Right lobe of liver (tissue), 6 donors: ENCODE data around the gene ARHGAP40. TPM values are rescaled to one million over a fixed set of nuclear protein-coding genes. Genes with fewer than 3 reads are reported as not detected.

Experiments used
- ATAC-seq, 4 donors: fragments of 200-7000 bp; cut with Tn5 transposase; one replicate each; pipeline ENCODE4 v1.9.1; 2020; ENCODE audit warnings: mild to moderate bottlenecking in 4 of 4, moderate library complexity in 4 of 4
- DNase-seq, 3 donors: peaks; one replicate each; pipeline ENCODE4 v3.0.0-alpha.2; 2020
- H3K27ac ChIP-seq, 3 donors: fragments of 200-600 bp; one replicate each; pipeline ENCODE4 v1.8.0; 2022
- H3K27me3 ChIP-seq, 2 donors: fragments of 200-600 bp; one replicate each; pipeline ENCODE4 v1.8.0; 2022
- H3K36me3 ChIP-seq, 4 donors: fragments of 200-600 bp; sonication (generic) in 1 of 4; one replicate each; pipeline versions ENCODE4 v1.5.1 to v1.8.0; 2017 to 2022; ENCODE audit warnings: control low read depth in 1 of 4
- H3K4me1 ChIP-seq, 4 donors: fragments of 200-600 bp; sonication (generic) in 1 of 4; one replicate each; pipeline versions ENCODE4 v1.5.1 to v1.8.0; 2017 to 2022; ENCODE audit warnings: control low read depth in 1 of 4
- H3K4me3 ChIP-seq, 3 donors: fragments of 200-600 bp; one replicate each; pipeline ENCODE4 v1.8.0; 2022
- H3K9me3 ChIP-seq, 4 donors: fragments of 200-600 bp; sonication (generic) in 1 of 4; one replicate each; pipeline versions ENCODE4 v1.5.1 to v1.8.0; 2017 to 2022; ENCODE audit warnings: control low read depth in 1 of 4
- POLR2A ChIP-seq: fragments of 450-650 bp; IDR thresholded peaks from one replicate; pipeline ENCODE4 v1.6.1; 2017; ENCODE audit warnings: antibody characterized with exemption, mild to moderate bottlenecking
- WGBS: methylation state at CpG from one replicate; pipeline ENCODE4 v1.1.6; 2018; ENCODE audit warnings: low coverage, low lambda C conversion rate; ENCODE audit not compliant: insufficient coverage; ENCODE audit errors: missing lambda C conversion rate; 5-methylcytosine and 5-hydroxymethylcytosine counted together
- intact Hi-C, 2 donors: fragments of 100-400 bp; cut with DNase I; formaldehyde crosslinking; loops; one replicate each; pipeline versions ENCODE4 v1.11.2 to v1.14.1; 2022
- total RNA-seq, 6 experiments: library from RNA; depleted of rRNA in 2 of 6; stranded (reverse); fragments of >200 nt in 2 of 6; fragmentation: NEBNext Ultra II Directional in 3 of 6; extraction: Animal tissue kit (Norgen Biotek cat#: 25700) in 3 of 6; gene quantifications; one replicate each; pipeline versions ENCODE4 v1.1.0 to v1.2.4, GENCODE V29; 2016 to 2023
- TF ChIP-seq, protein P1 (sequence below), 4 donors: fragments of 200-600 bp in 3 of 4; fragments of 450-650 bp in 1 of 4; IDR thresholded peaks; one replicate each; pipeline versions ENCODE4 v1.5.1 to v1.8.0; 2016 to 2022; ENCODE audit warnings: antibody characterized with exemption in 4 of 4, mild to moderate bottlenecking in 2 of 4
- donor health status: DM: no; HTN: yes; CAD: no.
- donor health status: DM: no; HTN: no; CAD: no.
- donor health status: DM: no; HTN: no; CAD: no.
- donor health status: DM: no; HTN: yes; CAD: no.
- donor health status: DM: no; HTN: yes; CAD: no.

The ARHGAP40 gene
- total RNA-seq, 6 experiments from 2014 or later = 0.12 TPM; not detected in 5

DNA sequence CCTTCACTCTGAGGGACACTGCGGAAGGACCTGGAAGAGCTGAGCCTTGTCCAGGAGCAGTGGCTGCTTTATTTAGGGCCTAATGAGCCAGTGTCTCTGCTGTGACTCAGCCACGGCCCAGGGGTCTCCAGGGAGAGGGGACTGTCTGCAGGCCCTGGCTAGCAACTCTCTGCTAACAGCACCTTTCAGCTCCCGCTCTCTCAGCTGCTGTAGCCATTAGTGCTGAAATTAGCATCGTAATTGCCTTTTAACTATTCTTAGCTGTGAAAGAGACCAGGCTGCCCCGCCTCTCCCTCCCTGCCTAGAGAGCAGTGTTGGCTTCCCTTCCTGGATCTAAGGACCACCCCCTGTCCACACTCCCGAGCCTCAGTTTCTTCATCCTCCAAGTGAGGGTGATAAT lies 69.6 kb downstream of the ARHGAP40 start:
- no peak for DNase-seq
- no peak for TF ChIP-seq POLR2A
- TF ChIP-seq, protein P1, sequence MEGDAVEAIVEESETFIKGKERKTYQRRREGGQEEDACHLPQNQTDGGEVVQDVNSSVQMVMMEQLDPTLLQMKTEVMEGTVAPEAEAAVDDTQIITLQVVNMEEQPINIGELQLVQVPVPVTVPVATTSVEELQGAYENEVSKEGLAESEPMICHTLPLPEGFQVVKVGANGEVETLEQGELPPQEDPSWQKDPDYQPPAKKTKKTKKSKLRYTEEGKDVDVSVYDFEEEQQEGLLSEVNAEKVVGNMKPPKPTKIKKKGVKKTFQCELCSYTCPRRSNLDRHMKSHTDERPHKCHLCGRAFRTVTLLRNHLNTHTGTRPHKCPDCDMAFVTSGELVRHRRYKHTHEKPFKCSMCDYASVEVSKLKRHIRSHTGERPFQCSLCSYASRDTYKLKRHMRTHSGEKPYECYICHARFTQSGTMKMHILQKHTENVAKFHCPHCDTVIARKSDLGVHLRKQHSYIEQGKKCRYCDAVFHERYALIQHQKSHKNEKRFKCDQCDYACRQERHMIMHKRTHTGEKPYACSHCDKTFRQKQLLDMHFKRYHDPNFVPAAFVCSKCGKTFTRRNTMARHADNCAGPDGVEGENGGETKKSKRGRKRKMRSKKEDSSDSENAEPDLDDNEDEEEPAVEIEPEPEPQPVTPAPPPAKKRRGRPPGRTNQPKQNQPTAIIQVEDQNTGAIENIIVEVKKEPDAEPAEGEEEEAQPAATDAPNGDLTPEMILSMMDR (IDR thresholded peaks at IDR 0.05) = no peak
- H3K9me3 ChIP-seq = no peaks in the 10 kb centered on the region
- H3K4me1 ChIP-seq = peaks cover 0 to 7% (median 0%) of the 10 kb centered on the region in 4 donors
- no peak overlapping the region for H3K4me3 ChIP-seq
- no peak for ATAC-seq
- H3K27ac ChIP-seq = no peak overlapping the region
- intact Hi-C loops = no loop called here
- no peaks in the 10 kb centered on the region for H3K36me3 ChIP-seq
- peaks cover 0 to 13% of the 10 kb centered on the region in 2 donors for H3K27me3 ChIP-seq
- WGBS = 33% methylated on average over 3 of the region's 6 CpGs

DNA sequence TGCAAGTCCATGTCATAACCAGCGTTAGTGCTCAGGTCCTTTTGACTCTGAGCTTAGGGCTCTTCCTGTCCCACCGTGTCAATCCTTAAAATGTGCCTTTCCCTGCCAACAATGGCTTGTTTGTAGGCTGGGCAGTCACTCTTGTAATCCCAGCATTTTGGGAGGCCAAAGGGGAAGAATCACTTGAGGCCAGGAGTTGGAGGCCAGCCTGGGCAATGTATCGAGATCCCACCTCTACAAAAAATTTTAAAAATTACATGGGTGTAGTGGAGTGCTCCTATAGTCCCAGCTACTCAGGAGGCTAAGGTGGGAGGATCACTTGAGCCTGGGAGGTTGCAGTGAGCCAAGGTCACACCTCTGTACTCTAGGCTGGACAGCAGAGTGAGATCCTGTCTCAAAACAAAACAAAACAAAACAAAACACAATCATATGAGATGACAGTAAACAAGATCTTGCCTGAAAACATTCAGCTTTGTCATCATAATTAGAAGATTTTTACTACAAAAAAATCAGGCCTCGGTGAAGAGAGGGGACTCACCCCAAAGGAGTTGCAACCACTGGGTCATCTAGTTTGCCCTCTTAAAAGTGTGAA lies 70.2 kb downstream of the ARHGAP40 start:
- H3K4me3 ChIP-seq = no peak overlapping the region
- H3K27ac ChIP-seq = no peak overlapping the region
- intact Hi-C loops = no loop called here
- DNase-seq = no peak
- H3K27me3 ChIP-seq = peaks cover 0 to 13% of the 10 kb centered on the region in 2 donors
- no peak for ATAC-seq
- 37% methylated on average over 4 of the region's 4 CpGs for WGBS
- TF ChIP-seq, protein P1 (IDR thresholded peaks at IDR 0.05) = no peak
- no peak for TF ChIP-seq POLR2A
- H3K4me1 ChIP-seq = peaks cover 0 to 7% (median 0%) of the 10 kb centered on the region in 4 donors
- H3K9me3 ChIP-seq = no peaks in the 10 kb centered on the region
- no peaks in the 10 kb centered on the region for H3K36me3 ChIP-seq

DNA sequence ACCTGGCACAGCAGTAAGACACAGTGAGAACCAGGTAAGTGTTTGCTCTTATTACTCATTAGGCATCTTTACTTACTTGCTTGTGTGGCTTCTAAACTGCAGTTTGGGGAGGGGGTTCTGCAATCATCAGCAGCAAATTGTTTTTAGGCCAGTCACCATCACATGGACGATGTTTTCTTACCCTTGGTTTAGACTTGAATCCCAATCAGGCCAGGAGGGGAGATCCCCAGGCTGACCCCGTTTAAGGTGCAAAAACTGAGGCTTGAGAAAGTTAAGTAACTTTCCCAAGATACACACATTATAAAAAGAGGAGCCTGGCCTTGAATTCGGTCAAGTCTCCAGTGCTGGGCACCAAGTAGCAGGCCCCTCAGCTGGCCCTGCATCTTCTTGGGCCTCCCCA lies 70.9 kb downstream of the ARHGAP40 start:
- TF ChIP-seq POLR2A = no peak
- TF ChIP-seq, protein P1 (IDR thresholded peaks at IDR 0.05) = no peak
- WGBS = 32% methylated on average over 3 of the region's 3 CpGs
- Histone ChIP-seq H3K36me3 (no peaks in the 10 kb centered on the region), H3K27me3 (peaks cover 0 to 13% of the 10 kb centered on the region in 2 donors), H3K4me3 (no peak overlapping the region), H3K9me3 (no peaks in the 10 kb centered on the region), H3K4me1 (peaks cover 0 to 7% (median 0%) of the 10 kb centered on the region in 4 donors), H3K27ac (no peak overlapping the region)
- ATAC-seq = no peak
- intact Hi-C loops = no loop called here
- no peak for DNase-seq

DNA sequence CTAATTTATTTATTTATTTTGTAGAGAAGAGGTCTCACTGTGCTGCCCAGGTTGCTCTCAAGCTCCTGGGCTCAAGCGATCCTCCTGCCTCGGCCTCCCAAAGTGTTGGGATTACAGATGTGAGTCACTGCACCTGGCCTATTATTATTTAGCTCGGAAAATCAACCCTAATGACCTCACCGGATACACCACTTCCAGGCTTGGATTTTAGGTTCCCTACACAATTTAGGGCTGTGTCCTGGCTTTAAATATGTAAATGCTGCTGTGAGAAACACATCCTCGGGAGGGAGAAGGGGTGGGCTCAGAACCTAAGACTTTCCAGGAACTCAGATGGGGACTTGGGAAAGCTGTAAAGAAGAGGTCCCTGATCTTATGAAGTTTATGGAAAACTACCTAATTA lies 71.7 kb downstream of the ARHGAP40 start:
- TF ChIP-seq POLR2A = no peak
- TF ChIP-seq, protein P1 (IDR thresholded peaks at IDR 0.05) = no peak
- ATAC-seq (no peak), DNase-seq (no peak)
- H3K4me1 ChIP-seq = peaks cover 0 to 7% (median 0%) of the 10 kb centered on the region in 4 donors
- peaks cover 0 to 13% of the 10 kb centered on the region in 2 donors for H3K27me3 ChIP-seq
- no peaks in the 10 kb centered on the region for H3K9me3 ChIP-seq
- H3K4me3 ChIP-seq = no peak overlapping the region
- H3K36me3 ChIP-seq = no peaks in the 10 kb centered on the region
- WGBS = 29% methylated on average over 3 of the region's 5 CpGs
- no peak overlapping the region for H3K27ac ChIP-seq
- intact Hi-C loops = no loop called here
